Tibial nerve (tissue), 4 donors: ENCODE data around the gene ZNF587B. TPM values are rescaled to one million over a fixed set of nuclear protein-coding genes. Genes with fewer than 3 reads are reported as not detected.
"Not testable (repeated sequence)": the region's sequence is repeated elsewhere in the genome, so short reads cannot be mapped to it uniquely, and the experiment has no call there.

Source experiments
- DNase-seq, 2 donors: peaks; one replicate each; pipeline ENCODE4 v3.0.0-alpha.2; 2019; ENCODE audit warnings: low spot score in 2 of 2
- H3K27ac ChIP-seq, 4 donors: fragments of 200-600 bp; sonication (generic) in 3 of 4; one replicate each; pipeline ENCODE4 v1.5.1; 2017 to 2019; ENCODE audit warnings: mild to moderate bottlenecking in 1 of 4
- H3K27me3 ChIP-seq, 2 donors: fragments of 200-600 bp; sonication (generic) in 1 of 2; one replicate each; pipeline versions ENCODE4 v1.5.1 to v1.6.0; 2017 to 2019
- H3K36me3 ChIP-seq, 3 donors: fragments of 200-600 bp; sonication (generic); one replicate each; pipeline ENCODE4 v1.5.1; 2018 to 2019
- H3K4me1 ChIP-seq, 4 donors: fragments of 200-600 bp; sonication (generic) in 3 of 4; one replicate each; pipeline ENCODE4 v1.5.1; 2017 to 2019
- H3K4me3 ChIP-seq, 4 donors: fragments of 200-600 bp; sonication (generic) in 3 of 4; one replicate each; pipeline ENCODE4 v1.5.1; 2017 to 2019; ENCODE audit warnings: mild to moderate bottlenecking in 1 of 4, moderate library complexity in 1 of 4
- H3K9me3 ChIP-seq, 4 donors: fragments of 200-600 bp; sonication (generic) in 3 of 4; one replicate each; pipeline ENCODE4 v1.5.1; 2017 to 2019
- CTCF ChIP-seq, 5 experiments: fragments of 200-600 bp in 3 of 5; fragments of 450-650 bp in 2 of 5; sonication (generic) in 3 of 5; IDR thresholded peaks; one replicate each; pipeline ENCODE4 v1.5.1; 2016 to 2019; ENCODE audit warnings: antibody characterized with exemption in 5 of 5, mild to moderate bottlenecking in 3 of 5, moderate library complexity in 2 of 5
- EP300 ChIP-seq, 2 donors: sonication (generic); formaldehyde crosslinking; IDR thresholded peaks; one replicate each; pipeline ENCODE4 v1.6.1; 2017; ENCODE audit warnings: antibody characterized with exemption in 2 of 2, mild to moderate bottlenecking in 1 of 2
- POLR2A ChIP-seq, 2 donors: fragments of 450-650 bp; IDR thresholded peaks; one replicate each; pipeline ENCODE4 v1.6.1; 2017; ENCODE audit warnings: antibody characterized with exemption in 2 of 2, mild to moderate bottlenecking in 2 of 2, moderate library complexity in 2 of 2
- WGBS, 2 donors: methylation state at CpG; one replicate each; pipeline ENCODE4 v1.1.5; 2018; 5-methylcytosine and 5-hydroxymethylcytosine counted together
- total RNA-seq, 4 donors: library from RNA; depleted of rRNA; stranded (reverse); fragments of >200 nt; gene quantifications; one replicate each; pipeline ENCODE4 v1.1.0, GENCODE V29; 2016

Gene ZNF587B
- total RNA-seq, 4 donors from 2014 or later: 8.5 to 14.9 (median 10.1) TPM

GRCh38 chr19:57872450-57872849 lies 42.4 kb downstream of the ZNF587B start:
- Histone ChIP-seq H3K27me3 (no peaks in the 10 kb centered on the region), H3K4me3 (no peak overlapping the region), H3K9me3 (peaks cover 3 to 97% (median 38%) of the 10 kb centered on the region in 4 donors), H3K36me3 (peaks cover 0 to 55% (median 7%) of the 10 kb centered on the region in 3 donors), H3K27ac (no peak overlapping the region), H3K4me1 (no peaks in the 10 kb centered on the region)
- DNase-seq: no peak
- TF ChIP-seq POLR2A (IDR thresholded peaks at IDR 0.05): no peak
- TF ChIP-seq EP300 (IDR thresholded peaks at IDR 0.05): no peak
- no peak for TF ChIP-seq CTCF (IDR thresholded peaks at IDR 0.05)

- not testable (repeated sequence) for H3K27me3 ChIP-seq, H3K4me3 ChIP-seq, DNase-seq, H3K27ac ChIP-seq, H3K4me1 ChIP-seq
- Histone ChIP-seq H3K9me3 (peaks cover 3 to 97% (median 35%) of the 10 kb centered on the region in 4 donors), H3K36me3 (peaks cover 0 to 56% (median 0%) of the 10 kb centered on the region in 3 donors)
- 92 to 96% methylated on average over 8 of the region's 8 CpGs for WGBS, 2 donors
Observed at GRCh38 chr19:57873883-57874799, 44.0 kb downstream of the ZNF587B start.

GRCh38 chr19:57886046-57886445 lies 55.9 kb downstream of the ZNF587B start:
- TF ChIP-seq EP300 (IDR thresholded peaks at IDR 0.05): no peak
- no peak for TF ChIP-seq CTCF (IDR thresholded peaks at IDR 0.05)
- no peak for TF ChIP-seq POLR2A (IDR thresholded peaks at IDR 0.05)
- no peak overlapping the region for H3K4me3 ChIP-seq
- H3K4me1 ChIP-seq: no peaks in the 10 kb centered on the region
- WGBS, 2 donors: 91% methylated on average over 3 of the region's 3 CpGs
- no peak for DNase-seq
- no peak overlapping the region for H3K27ac ChIP-seq
- peaks cover 0 to 73% (median 0%) of the 10 kb centered on the region in 3 donors for H3K36me3 ChIP-seq
- no peaks in the 10 kb centered on the region for H3K27me3 ChIP-seq
- H3K9me3 ChIP-seq: peaks cover 0 to 83% (median 11%) of the 10 kb centered on the region in 4 donors

- Histone ChIP-seq H3K36me3 (peaks cover 0 to 85% (median 0%) of the 10 kb centered on the region in 3 donors), H3K9me3 (peaks cover 0 to 96% (median 11%) of the 10 kb centered on the region in 4 donors), H3K27ac (no peak overlapping the region), H3K27me3 (no peaks in the 10 kb centered on the region), H3K4me1 (no peaks in the 10 kb centered on the region), H3K4me3 (no peak overlapping the region)
- 28 to 30% methylated on average over 6 of the region's 6 CpGs for WGBS, 2 donors
- TF ChIP-seq POLR2A (IDR thresholded peaks at IDR 0.05) (no peak), CTCF (IDR thresholded peaks at IDR 0.05) (no peak), EP300 (IDR thresholded peaks at IDR 0.05) (no peak)
- no peak for DNase-seq
Observed at GRCh38 chr19:57887195-57887941, 57.3 kb downstream of the ZNF587B start.

- no peak for TF ChIP-seq POLR2A (IDR thresholded peaks at IDR 0.05)
- no peak for TF ChIP-seq EP300 (IDR thresholded peaks at IDR 0.05)
- no peak for TF ChIP-seq CTCF (IDR thresholded peaks at IDR 0.05)
- Histone ChIP-seq H3K4me3 (peak overlapping the region; percentile 32 to 72 (median 49)), H3K4me1 (no peaks in the 10 kb centered on the region), H3K9me3 (peaks cover 0 to 97% (median 11%) of the 10 kb centered on the region in 4 donors), H3K36me3 (peaks cover 0 to 86% (median 0%) of the 10 kb centered on the region in 3 donors), H3K27me3 (no peaks in the 10 kb centered on the region), H3K27ac (peak overlapping the region in 1 of 4 donors; percentile 64)
- 5 to 9% methylated on average over 8 of the region's 8 CpGs for WGBS, 2 donors
- DNase-seq: no peak
Observed at GRCh38 chr19:57888107-57888559, 58.0 kb downstream of the ZNF587B start.
